NCI-H1930 (cell line): Measurements from ENCODE around the gene IGFBP2.
"Not testable (repeated sequence)": the region's sequence is repeated elsewhere in the genome, so short reads cannot be mapped to it uniquely, and the experiment has no call there.

Experiments
- DNase-seq, 2 experiments: peaks; one replicate each; lab custom pipeline; 2025; lab: John Stamatoyannopoulos, UW

The IGFBP2 gene

GRCh38 chr2:216632952-216633615 lies at the start of gene IGFBP2:
TSS of gene IGFBP2 (plus strand) at chr2:216633420. CDS start at chr2:216633524, 104 bp downstream.
- DNase-seq: peak; percentile 68

GRCh38 chr2:216583606-216584005 lies 49.6 kb upstream of the IGFBP2 start:
- DNase-seq: no peak

- DNase-seq: no peak
Observed at GRCh38 chr2:216584112-216584511, 49.1 kb upstream of the IGFBP2 start.

GRCh38 chr2:216585441-216585840 lies 47.8 kb upstream of the IGFBP2 start:
- DNase-seq: no peak

GRCh38 chr2:216588861-216589710 lies 44.1 kb upstream of the IGFBP2 start:
- no peak for DNase-seq

GRCh38 chr2:216589791-216590190 lies 43.4 kb upstream of the IGFBP2 start:
- DNase-seq: no peak

GRCh38 chr2:216590780-216591179 lies 42.4 kb upstream of the IGFBP2 start:
- DNase-seq: no peak

GRCh38 chr2:216591480-216591879 lies 41.7 kb upstream of the IGFBP2 start:
- no peak for DNase-seq

GRCh38 chr2:216594081-216594480 lies 39.1 kb upstream of the IGFBP2 start:
- DNase-seq: no peak

GRCh38 chr2:216596236-216596979 lies 36.8 kb upstream of the IGFBP2 start:
- DNase-seq: no peak

- no peak for DNase-seq
Observed at GRCh38 chr2:216596980-216597509, 36.2 kb upstream of the IGFBP2 start.

GRCh38 chr2:216597825-216598224 lies 35.4 kb upstream of the IGFBP2 start:
- not testable (repeated sequence) for DNase-seq

- DNase-seq: no peak
Observed at GRCh38 chr2:216601632-216602409, 31.4 kb upstream of the IGFBP2 start.

- DNase-seq: no peak
Observed at GRCh38 chr2:216603010-216603883, 30.0 kb upstream of the IGFBP2 start.

- no peak for DNase-seq
Observed at GRCh38 chr2:216603884-216604245, 29.4 kb upstream of the IGFBP2 start.

- no peak for DNase-seq
Observed at GRCh38 chr2:216604458-216604857, 28.8 kb upstream of the IGFBP2 start.

- no peak for DNase-seq
Observed at GRCh38 chr2:216606551-216607276, 26.5 kb upstream of the IGFBP2 start.

- DNase-seq: no peak
Observed at GRCh38 chr2:216607277-216607560, 26.0 kb upstream of the IGFBP2 start.

- no peak for DNase-seq
Observed at GRCh38 chr2:216608525-216608924, 24.7 kb upstream of the IGFBP2 start.
